Osteocyte (in vitro differentiated cells): ENCODE measurements around the gene MICALL2. TPM values are rescaled to one million over a fixed set of nuclear protein-coding genes. Genes with fewer than 3 reads are reported as not detected.
"Not testable (repeated sequence)": the region's sequence is repeated elsewhere in the genome, so short reads cannot be mapped to it uniquely, and the experiment has no call there.

ENCODE experiments used
- DNase-seq: peaks from one replicate; pipeline ENCODE4 v3.0.0; 2021; ENCODE audit warnings: mixed read lengths; ENCODE audit not compliant: unreplicated experiment; ENCODE audit errors: extremely low spot score
- H3K27ac Mint-ChIP-seq: one replicate; pipeline ENCODE4 v1.8.0; 2021; ENCODE audit warnings: mild to moderate bottlenecking, mixed read lengths; ENCODE audit not compliant: unreplicated experiment
- H3K27me3 Mint-ChIP-seq: one replicate; pipeline ENCODE4 v1.8.0; 2021; ENCODE audit warnings: mixed read lengths; ENCODE audit not compliant: unreplicated experiment
- H3K36me3 Mint-ChIP-seq: one replicate; pipeline ENCODE4 v1.8.0; 2021; ENCODE audit warnings: mixed read lengths; ENCODE audit not compliant: unreplicated experiment
- H3K4me1 Mint-ChIP-seq: one replicate; pipeline ENCODE4 v1.8.0; 2021; ENCODE audit warnings: mixed read lengths; ENCODE audit not compliant: unreplicated experiment
- H3K4me3 Mint-ChIP-seq: one replicate; pipeline ENCODE4 v1.8.0; 2021; ENCODE audit warnings: mild to moderate bottlenecking, moderate library complexity, mixed read lengths; ENCODE audit not compliant: unreplicated experiment
- H3K9me3 Mint-ChIP-seq: one replicate; pipeline ENCODE4 v1.8.0; 2021; ENCODE audit warnings: mixed read lengths; ENCODE audit not compliant: unreplicated experiment
- total RNA-seq: library from RNA; stranded (reverse); gene quantifications from 2 replicates; pipeline ENCODE4 v1.2.1, GENCODE V29; 2021
- TF ChIP-seq, protein P1 (sequence below): fragments of 200-600 bp; sonication (generic); IDR thresholded peaks from 2 replicates; pipeline ENCODE4 v1.5.0; 2021; ENCODE audit warnings: antibody characterized with exemption, mild to moderate bottlenecking, moderate library complexity

Gene MICALL2
- total RNA-seq, 1 donor from 2014 or later, result 63.1 TPM

DNA sequence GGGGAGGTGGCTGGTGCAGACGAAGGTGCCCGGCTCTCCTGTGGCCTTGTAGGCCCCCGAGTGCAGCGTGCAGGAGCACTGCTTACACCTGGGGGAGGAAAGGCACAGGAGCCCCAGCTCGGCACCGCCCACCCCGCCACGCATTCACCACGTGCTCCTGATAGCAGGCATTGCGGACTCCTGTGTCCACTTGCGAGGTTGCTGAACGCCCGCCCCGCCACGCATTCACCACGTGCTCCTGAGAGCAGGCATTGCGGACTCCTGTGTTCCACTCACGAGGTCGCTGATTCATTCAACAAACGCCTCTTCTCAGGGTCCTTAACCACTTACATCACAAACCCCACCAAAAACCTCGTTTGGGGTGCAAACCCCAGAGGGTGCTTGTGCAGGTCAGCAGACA, 13.9 kb downstream of the MICALL2 start:
- Mint-ChIP-seq H3K4me3 (no peak overlapping the region), H3K4me1 (peaks cover 7% of the 10 kb centered on the region), H3K36me3 (no peaks in the 10 kb centered on the region), H3K27me3 (no peaks in the 10 kb centered on the region), H3K27ac (no peak overlapping the region), H3K9me3 (no peaks in the 10 kb centered on the region)
- no peak for DNase-seq
- TF ChIP-seq, protein P1, sequence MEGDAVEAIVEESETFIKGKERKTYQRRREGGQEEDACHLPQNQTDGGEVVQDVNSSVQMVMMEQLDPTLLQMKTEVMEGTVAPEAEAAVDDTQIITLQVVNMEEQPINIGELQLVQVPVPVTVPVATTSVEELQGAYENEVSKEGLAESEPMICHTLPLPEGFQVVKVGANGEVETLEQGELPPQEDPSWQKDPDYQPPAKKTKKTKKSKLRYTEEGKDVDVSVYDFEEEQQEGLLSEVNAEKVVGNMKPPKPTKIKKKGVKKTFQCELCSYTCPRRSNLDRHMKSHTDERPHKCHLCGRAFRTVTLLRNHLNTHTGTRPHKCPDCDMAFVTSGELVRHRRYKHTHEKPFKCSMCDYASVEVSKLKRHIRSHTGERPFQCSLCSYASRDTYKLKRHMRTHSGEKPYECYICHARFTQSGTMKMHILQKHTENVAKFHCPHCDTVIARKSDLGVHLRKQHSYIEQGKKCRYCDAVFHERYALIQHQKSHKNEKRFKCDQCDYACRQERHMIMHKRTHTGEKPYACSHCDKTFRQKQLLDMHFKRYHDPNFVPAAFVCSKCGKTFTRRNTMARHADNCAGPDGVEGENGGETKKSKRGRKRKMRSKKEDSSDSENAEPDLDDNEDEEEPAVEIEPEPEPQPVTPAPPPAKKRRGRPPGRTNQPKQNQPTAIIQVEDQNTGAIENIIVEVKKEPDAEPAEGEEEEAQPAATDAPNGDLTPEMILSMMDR, result no peak

DNA sequence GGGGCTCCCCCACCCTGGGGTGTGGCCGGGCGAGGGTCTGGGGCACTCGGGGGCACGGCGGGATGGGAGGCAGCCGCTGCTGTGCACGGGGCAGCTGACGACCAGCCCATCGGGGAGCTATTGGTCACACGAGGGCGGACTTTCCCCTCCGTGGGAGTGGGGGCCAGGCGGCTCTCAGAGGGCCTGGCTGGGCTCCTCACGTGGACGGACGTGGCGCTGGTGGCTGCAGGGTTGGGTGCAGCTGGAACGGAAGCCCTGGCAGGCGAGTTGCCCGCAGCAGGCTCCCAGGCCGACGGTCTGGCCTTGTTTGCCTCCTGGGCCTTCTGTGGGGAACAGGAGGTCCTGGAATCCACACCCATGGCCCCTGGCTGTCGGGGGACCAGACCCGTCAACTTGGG, 14.3 kb downstream of the MICALL2 start:
- TF ChIP-seq, protein P1, result no peak
- Mint-ChIP-seq H3K27ac (no peak overlapping the region), H3K27me3 (no peaks in the 10 kb centered on the region), H3K9me3 (no peaks in the 10 kb centered on the region), H3K36me3 (no peaks in the 10 kb centered on the region), H3K4me1 (peaks cover 5% of the 10 kb centered on the region), H3K4me3 (no peak overlapping the region)
- no peak for DNase-seq

DNA sequence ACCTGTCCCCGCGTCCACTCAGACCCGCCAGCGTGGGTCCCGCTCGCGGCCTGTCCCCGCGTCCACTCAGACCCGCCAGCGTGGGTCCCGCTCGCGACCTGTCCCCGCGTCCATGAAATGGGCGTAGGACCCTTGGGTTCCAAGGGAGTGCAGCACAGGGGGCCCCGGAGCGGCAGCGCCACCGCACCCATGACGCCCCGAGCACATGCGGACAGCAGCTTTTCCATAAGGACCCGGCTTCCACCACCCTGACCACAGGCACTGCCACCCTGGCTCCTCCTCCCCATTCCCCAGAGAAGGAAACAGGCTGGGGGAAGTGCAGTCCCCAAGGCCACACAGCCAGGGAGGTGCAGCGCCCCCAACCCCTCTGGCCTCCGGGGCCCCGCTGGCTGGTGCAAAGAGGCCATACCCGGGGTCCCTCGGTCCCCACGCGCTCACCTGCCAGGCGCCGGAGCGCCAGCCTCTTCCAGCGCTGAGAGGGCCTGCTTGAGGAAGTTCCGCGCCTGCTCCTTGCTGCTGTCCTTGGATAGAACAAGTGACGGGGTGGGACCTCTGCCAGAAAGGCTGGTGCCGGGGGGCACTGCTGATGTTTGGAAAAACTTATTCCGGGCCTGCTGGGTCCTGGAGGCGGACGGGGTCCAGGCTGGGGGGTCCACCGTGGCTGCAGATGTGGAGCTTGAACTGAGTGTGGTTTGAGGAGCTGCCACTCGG, 14.9 kb downstream of the MICALL2 start:
- no peaks in the 10 kb centered on the region for H3K9me3 Mint-ChIP-seq
- TF ChIP-seq, protein P1, result no peak
- H3K4me1 Mint-ChIP-seq, result peaks cover 3% of the 10 kb centered on the region
- peaks cover under 1% of the 10 kb centered on the region for H3K36me3 Mint-ChIP-seq
- H3K27ac Mint-ChIP-seq, result no peak overlapping the region
- no peak overlapping the region for H3K4me3 Mint-ChIP-seq
- H3K27me3 Mint-ChIP-seq, result no peaks in the 10 kb centered on the region
- no peak for DNase-seq

DNA sequence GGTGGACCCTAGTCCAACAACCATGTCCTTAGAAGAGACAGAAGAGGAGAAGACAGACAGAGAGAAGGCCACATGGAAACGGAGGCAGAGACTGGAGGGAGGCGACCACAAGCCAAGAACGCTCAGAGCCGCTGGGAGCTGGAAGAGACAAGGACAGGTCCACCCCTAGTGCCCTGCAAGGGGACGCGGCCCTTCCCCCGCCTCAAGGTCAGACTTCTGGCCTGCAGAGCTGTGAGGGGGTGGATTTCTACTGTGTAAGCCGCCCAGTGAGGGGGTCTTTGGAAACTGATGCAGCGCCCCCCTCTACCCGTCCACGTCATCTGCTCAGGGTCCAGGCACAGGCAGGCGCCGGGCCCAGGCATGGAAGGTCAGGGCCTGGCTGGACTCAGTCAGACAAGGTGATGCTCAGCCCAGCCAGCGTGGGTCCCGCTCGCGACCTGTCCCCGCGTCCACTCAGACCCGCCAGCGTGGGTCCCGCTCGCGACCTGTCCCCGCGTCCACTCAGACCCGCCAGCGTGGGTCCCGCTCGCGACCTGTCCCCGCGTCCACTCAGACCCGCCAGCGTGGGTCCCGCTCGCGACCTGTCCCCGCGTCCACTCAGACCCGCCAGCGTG, 15.6 kb downstream of the MICALL2 start:
- H3K4me1 Mint-ChIP-seq, DNase-seq, H3K9me3 Mint-ChIP-seq, H3K4me3 Mint-ChIP-seq, H3K27me3 Mint-ChIP-seq, H3K36me3 Mint-ChIP-seq, H3K27ac Mint-ChIP-seq: not testable (repeated sequence)

DNA sequence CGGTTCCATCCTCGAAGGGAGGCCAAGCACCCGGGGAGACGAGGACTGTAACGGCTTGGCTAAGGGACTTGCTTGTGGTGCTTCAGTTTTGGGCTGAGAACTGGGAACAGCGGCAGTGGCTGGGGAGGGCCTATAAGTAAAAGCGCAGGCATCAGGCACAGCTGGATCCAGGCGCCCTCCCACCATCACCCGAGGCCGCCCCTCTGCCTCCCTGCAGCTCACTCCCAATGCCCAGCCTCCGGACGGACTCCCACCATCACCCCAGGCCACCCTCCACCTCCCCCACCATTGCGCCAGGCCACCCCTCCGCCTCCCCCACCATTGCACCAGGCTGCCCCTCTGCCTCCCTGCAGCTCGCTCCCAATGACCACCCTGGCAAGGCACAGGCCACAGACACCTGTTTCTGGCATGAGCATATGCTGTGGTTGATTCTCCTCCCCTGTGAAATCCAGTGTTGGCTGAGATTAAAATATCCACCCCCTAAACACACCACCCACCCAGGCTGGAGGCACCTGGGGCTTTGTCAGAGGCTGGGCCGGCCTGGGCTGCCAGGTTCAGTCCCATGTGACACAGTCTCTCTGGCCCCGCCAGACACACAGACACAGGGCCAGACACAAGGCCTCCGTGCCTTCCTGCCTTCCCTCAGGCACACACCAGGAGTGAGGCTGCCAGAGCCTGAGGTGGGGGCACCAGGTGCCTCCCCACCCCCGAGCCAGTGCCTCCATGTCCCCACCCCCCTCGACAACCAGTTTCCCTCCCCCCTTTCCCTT, 16.7 kb downstream of the MICALL2 start:
- Mint-ChIP-seq H3K27me3 (no peaks in the 10 kb centered on the region), H3K4me1 (peaks cover 1% of the 10 kb centered on the region), H3K9me3 (no peaks in the 10 kb centered on the region), H3K36me3 (peaks cover 3% of the 10 kb centered on the region), H3K4me3 (no peak overlapping the region), H3K27ac (no peak overlapping the region)
- no peak for DNase-seq
- TF ChIP-seq, protein P1, result no peak
